Measurements from ENCODE around the gene AKIRIN2. TPM values are rescaled to one million over a fixed set of nuclear protein-coding genes. Genes with fewer than 3 reads are reported as not detected.
A peak's percentile ranks its signal among the peaks of the same experiment; 100 is the strongest.

The AKIRIN2 gene
- 15.1 and 22.2 TPM in 2 replicates for total RNA-seq

DNA sequence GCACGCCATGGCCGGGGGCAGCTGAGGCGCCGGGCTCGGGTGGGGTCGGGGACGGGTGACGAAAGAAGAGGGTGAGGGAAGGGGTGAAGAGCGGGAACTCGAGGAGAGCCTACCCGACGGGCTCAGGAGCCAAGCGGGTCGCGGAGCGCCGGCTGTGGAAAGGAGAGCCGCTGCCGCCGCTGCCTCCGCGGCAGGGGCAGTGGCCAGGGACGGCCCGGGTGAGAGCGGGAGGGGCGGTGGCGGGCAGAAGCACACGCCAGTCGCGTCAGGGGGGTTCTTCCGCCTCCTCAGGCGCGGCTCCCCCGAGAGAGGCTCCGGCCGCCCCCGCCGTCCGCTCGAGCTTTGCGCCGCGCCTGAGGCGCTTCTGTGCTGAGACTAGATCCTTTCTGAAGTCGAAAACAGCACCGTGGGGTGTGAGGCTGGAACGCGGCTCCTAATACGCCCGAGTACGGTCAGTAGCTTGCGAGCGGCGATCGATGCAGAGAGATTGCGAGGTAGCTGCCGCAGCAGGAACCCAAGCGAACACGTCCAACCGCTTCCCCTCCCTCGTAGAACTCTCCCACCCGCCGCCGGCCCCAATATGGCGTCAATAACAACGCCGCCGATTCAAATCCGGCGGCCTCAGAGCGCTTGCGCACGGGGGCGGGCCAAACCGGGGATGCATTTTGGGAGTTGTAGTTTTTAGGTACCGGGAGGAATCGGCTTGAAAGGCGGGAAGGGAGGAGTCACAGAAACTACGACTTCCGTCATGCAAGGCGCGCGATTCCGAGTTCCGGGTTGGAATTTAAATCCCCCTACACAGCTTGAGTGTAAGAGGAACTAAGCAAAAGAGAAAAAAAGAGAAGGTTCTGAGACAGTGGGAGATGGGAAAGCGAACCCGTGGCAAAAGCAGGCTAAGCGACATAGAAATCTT, at the start of gene AKIRIN2:
Gene AKIRIN2, minus strand, starts transcription at position 558 of the 913 bp plus-strand sequence. Its CDS starts 549 bp downstream, at position 9.
- DNase-seq = peak; percentile 99

- DNase-seq = no peak
These were observed 45.6 kb upstream of the AKIRIN2 start for GRCh38 chr6:87747646-87748045.

DNA sequence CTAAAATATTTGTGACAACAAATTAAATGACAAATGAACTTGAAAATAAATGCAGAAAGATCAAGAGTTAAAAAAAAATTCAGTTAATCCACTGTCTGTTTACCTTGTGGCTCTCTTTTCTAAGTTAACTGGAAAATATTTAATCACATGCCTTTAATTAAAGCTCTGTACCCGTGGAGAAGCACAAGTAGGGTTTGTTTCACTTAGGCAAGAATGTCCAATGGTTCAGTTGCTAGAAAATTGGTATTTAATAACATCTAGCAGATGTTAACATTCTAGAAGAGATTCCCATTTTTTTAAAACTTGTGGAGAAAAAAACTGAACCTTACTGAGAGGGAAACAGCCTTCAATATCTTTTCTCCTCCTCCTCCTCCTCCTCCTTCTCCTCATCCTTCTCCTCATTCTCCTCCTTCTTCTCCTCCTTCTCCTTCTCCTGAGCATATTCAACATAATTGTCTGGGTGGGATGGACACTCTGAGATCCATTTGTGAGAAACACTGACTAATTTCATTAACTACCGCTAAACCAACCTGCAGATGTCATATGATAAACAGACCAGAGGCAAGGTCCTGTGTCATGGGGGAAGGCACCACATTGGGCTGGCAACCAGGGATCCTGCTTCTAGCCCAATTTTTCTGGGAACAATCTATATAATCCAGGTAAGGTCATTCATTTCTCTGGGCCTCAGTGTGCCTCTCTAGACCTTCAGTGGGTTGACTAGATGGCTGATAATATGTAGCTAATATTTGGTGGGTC, 44.1 kb upstream of the AKIRIN2 start:
- no peak for DNase-seq

DNA sequence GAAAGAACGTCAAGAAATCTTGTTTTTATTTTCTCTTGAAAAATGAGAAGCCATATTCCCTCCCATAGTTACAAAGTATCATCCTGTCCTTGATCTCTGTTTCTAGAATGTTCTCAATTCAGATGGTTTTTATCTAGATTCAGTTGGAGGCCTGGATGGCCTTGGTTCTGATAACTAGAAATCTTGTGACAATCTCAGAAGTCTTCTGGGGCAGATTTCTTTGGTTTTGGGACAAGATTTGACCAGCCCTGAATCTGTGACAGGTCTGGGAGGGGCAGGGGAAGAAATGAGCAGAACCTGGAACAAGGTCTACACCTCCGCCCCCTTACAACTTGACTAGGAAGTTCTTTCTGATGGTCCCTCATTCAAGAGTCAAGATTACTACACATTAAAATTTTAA, 41.4 kb upstream of the AKIRIN2 start:
- no peak for DNase-seq

- DNase-seq = no peak
These were observed 40.1 kb upstream of the AKIRIN2 start for GRCh38 chr6:87742106-87742505.

- DNase-seq = no peak
These were observed 39.1 kb upstream of the AKIRIN2 start for GRCh38 chr6:87741001-87741650.

- DNase-seq = no peak
These were observed 36.7 kb upstream of the AKIRIN2 start for GRCh38 chr6:87738744-87739143.

GRCh38 chr6:87738000-87738399, 36.0 kb upstream of the AKIRIN2 start:
- no peak for DNase-seq

DNA sequence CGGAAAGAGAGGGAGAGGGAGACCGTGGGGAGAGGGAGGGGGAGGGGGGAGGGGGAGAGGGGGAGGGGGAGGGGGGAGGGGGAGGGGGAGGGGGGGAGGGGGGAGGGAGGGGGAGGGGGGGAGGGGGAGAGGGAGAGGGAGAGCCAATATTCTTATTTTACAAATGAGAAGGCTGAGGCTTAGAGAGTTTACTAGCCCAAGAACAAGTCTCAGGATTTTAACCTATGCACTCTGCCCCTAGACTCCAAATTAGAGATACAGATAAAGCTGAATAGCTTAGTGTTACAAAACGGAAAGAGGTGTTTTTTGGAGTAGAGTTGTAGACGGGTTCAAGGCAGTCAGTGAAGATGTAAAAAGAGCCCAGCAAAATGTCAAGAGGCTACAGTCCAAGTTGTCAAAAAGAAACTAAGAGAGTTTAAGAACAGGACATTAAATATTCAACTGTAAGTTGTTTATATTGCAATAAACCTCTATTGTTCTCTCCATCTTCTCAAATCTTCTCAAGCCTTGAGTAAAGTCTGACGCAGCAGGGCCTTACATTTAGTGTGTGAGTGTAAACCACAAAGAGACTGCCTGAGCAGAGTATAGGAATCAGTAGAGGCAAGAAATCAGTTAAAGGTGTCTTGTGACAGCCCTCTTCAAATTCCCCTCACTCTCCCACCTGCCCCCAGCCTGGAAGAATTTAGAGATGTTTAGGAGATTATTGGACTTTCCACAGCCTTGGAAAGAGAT, 34.9 kb upstream of the AKIRIN2 start:
- no peak for DNase-seq

GRCh38 chr6:87731818-87732661, 30.0 kb upstream of the AKIRIN2 start:
- peak; percentile 88 for DNase-seq

GRCh38 chr6:87731080-87731479, 29.0 kb upstream of the AKIRIN2 start:
- no peak for DNase-seq

DNA sequence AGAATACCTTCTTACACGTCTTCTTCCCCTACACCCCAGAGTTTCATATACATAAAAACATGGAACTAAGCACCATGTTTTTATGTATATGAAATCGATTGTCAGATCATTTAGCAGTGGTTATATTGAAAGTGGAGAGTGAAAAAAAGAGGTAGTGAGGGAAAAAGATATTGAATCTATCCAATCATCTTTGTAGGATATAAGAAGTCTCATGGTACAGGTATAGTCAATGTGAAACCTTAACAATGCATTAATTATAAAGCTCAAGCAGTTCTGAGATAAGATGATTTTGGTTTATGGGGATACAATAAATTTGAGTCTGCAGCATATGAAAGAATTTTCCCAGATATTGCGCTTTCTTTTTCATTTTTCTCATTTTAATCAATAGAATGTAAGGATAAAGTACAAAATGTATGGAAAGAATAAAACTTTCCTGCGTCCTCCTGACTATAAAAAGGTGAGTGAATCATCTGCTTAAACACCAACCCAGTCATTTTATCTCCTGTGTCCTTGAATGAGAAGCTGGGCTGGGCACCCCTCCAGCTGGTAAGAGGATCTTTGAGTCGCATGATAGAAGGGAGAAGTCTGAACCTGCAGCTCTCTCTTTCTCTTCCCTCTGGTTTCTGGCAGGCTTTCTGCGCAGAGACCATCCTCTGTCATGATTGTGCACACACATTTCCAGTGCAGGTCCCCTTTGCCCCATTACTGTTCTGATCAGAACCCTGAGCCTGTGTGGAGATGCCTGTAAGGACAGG, 28.1 kb upstream of the AKIRIN2 start:
- DNase-seq = no peak

- no peak for DNase-seq
These were observed 26.7 kb upstream of the AKIRIN2 start for GRCh38 chr6:87728706-87729105.

- no peak for DNase-seq
These were observed 23.2 kb upstream of the AKIRIN2 start for GRCh38 chr6:87724983-87725811.

- DNase-seq = peak; percentile 60
These were observed 21.4 kb upstream of the AKIRIN2 start for GRCh38 chr6:87723170-87724078.

- no peak for DNase-seq
These were observed 20.6 kb upstream of the AKIRIN2 start for GRCh38 chr6:87722540-87723169.

- no peak for DNase-seq
These were observed 19.3 kb upstream of the AKIRIN2 start for GRCh38 chr6:87721311-87721710.
